Glutamatergic neuron (in vitro differentiated cells): ENCODE measurements around the gene TPD52L2. TPM values are rescaled to one million over a fixed set of nuclear protein-coding genes. Genes with fewer than 3 reads are reported as not detected.
A peak's percentile ranks its signal among the peaks of the same experiment; 100 is the strongest.

Source experiments
- DNase-seq: peaks from one replicate; pipeline ENCODE4 v3.0.0; 2022
- H3K27ac Mint-ChIP-seq: one replicate; pipeline ENCODE4 v1.8.0; 2020; ENCODE audit warnings: mild to moderate bottlenecking, mixed read lengths, inconsistent platforms; ENCODE audit not compliant: unreplicated experiment
- H3K27me3 Mint-ChIP-seq: one replicate; pipeline ENCODE4 v1.8.0; 2020; ENCODE audit warnings: mild to moderate bottlenecking, moderate library complexity, mixed read lengths, inconsistent platforms; ENCODE audit not compliant: unreplicated experiment
- H3K36me3 Mint-ChIP-seq: one replicate; pipeline ENCODE4 v1.8.0; 2020; ENCODE audit warnings: mild to moderate bottlenecking, mixed read lengths, inconsistent platforms; ENCODE audit not compliant: unreplicated experiment
- H3K4me1 Mint-ChIP-seq: one replicate; pipeline ENCODE4 v1.8.0; 2020; ENCODE audit warnings: mild to moderate bottlenecking, low read depth, mixed read lengths, inconsistent platforms; ENCODE audit not compliant: unreplicated experiment
- H3K4me3 Mint-ChIP-seq: one replicate; pipeline ENCODE4 v1.8.0; 2020; ENCODE audit warnings: mild to moderate bottlenecking, mixed read lengths, inconsistent platforms; ENCODE audit not compliant: unreplicated experiment
- H3K9me3 Mint-ChIP-seq: one replicate; pipeline ENCODE4 v1.8.0; 2020; ENCODE audit warnings: mild to moderate bottlenecking, moderate library complexity, mixed read lengths, inconsistent platforms; ENCODE audit not compliant: unreplicated experiment
- CTCF ChIP-seq: fragments of 200-600 bp; sonication (generic); IDR thresholded peaks from one replicate; pipeline ENCODE4 v1.5.0; 2021; ENCODE audit not compliant: partially characterized antibody, unreplicated experiment
- total RNA-seq: library from RNA; stranded (reverse); fragmentation: NEBNext Ultra II Directional; extraction: Animal tissue kit (Norgen Biotek cat#: 25700); gene quantifications from one replicate; pipeline ENCODE4 v1.2.1, GENCODE V29; 2021; ENCODE audit not compliant: unreplicated experiment

Gene TPD52L2
- total RNA-seq, 1 donor from 2014 or later, result 109 TPM

DNA sequence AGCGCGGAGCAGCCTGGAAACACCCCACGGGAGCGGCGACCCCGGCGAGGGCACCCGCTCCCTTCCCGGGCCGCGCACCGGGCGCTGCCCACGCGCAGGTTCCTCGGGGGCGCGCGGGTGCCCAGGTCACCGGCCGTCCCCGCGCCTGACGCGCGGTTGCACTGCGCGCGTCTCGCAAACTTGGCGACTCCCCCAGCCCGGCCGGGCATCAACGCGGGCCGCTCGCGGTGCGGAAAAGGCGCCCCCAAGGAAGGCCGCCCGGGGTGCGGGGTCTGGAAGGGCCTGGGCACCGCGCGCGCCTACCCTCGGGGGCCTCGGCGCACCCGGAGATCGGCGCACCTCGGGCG is 33.5 kb upstream of the TPD52L2 start:
- Mint-ChIP-seq H3K36me3 (no peaks in the 10 kb centered on the region), H3K4me1 (peaks cover 23% of the 10 kb centered on the region), H3K4me3 (no peak overlapping the region), H3K9me3 (peaks cover 22% of the 10 kb centered on the region), H3K27me3 (peaks cover 17% of the 10 kb centered on the region), H3K27ac (no peak overlapping the region)
- DNase-seq, result no peak
- TF ChIP-seq CTCF, result no peak

GRCh38 chr20:63831993-63832686 is 32.9 kb upstream of the TPD52L2 start:
- TF ChIP-seq CTCF, result no peak
- DNase-seq, result peak; percentile 71
- Mint-ChIP-seq H3K27me3 (peaks cover 16% of the 10 kb centered on the region), H3K4me1 (peaks cover 21% of the 10 kb centered on the region), H3K36me3 (no peaks in the 10 kb centered on the region), H3K9me3 (peaks cover 22% of the 10 kb centered on the region), H3K27ac (no peak overlapping the region), H3K4me3 (peak overlapping the region; percentile 63)

DNA sequence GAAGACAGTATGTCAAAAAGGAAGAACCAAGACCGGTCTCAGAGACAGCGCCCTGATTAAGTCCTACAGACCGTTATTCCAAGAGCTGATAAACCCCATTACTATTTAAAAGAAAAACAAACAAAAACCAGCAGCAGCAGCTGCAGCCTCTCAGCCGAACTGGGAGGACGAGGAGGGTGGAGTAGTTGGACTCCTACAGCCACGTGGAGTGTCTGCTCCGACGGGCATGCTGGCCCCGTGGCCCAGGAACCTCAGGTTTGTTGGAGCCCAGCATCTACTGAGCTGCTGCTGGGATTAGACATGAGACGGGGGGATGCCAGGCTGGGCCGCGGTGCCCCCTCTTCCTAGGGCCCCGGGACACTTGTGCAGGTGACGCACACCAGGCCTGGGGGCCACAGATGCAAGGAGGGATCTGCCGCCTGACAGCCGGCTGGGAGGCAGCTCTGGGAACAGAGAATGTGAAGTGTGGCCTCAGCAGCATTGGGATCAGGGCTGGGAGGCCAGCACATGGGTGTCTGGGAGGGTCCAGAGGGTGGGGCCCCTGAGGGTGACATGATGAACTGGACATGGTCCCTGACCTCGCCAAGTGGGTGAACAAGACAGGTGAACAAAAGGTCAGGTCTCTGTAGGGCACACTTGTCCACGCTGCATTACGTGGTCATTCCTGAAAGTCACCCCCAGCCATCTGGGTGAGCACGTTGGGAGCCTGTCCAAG is 31.1 kb upstream of the TPD52L2 start:
- H3K36me3 Mint-ChIP-seq, result no peaks in the 10 kb centered on the region
- H3K4me3 Mint-ChIP-seq, result peak overlapping the region; percentile 65
- H3K9me3 Mint-ChIP-seq, result peaks cover 16% of the 10 kb centered on the region
- H3K4me1 Mint-ChIP-seq, result peaks cover 17% of the 10 kb centered on the region
- TF ChIP-seq CTCF, result no peak
- peaks cover 16% of the 10 kb centered on the region for H3K27me3 Mint-ChIP-seq
- H3K27ac Mint-ChIP-seq, result peak overlapping the region; percentile 91
- DNase-seq, result no peak

DNA sequence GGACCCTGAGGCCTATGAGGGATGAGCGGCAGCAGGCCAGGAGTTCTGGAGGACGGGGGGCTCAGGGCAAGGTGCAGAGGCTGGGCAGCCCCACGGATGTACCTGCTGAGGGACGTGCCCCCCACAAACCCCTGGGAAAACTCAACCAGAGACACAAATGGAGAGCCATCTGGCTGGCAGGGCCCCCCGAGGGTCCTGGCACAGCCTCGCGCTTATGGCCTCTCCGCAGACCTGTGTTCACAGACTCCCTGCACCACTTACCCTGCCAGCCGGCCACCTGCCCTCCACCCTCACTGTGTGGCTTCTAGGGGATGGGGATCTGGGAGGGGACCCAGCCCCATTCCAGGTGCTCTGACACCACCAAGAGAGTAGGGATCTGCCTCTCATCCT is 30.6 kb upstream of the TPD52L2 start:
- DNase-seq, result peak; percentile 30
- peaks cover 11% of the 10 kb centered on the region for H3K27me3 Mint-ChIP-seq
- peaks cover 14% of the 10 kb centered on the region for H3K9me3 Mint-ChIP-seq
- peak overlapping the region; percentile 91 for H3K27ac Mint-ChIP-seq
- no peak for TF ChIP-seq CTCF
- no peak overlapping the region for H3K4me3 Mint-ChIP-seq
- H3K36me3 Mint-ChIP-seq, result no peaks in the 10 kb centered on the region
- peaks cover 14% of the 10 kb centered on the region for H3K4me1 Mint-ChIP-seq
